ENCODE results near the gene CIC. TPM values are rescaled to one million over a fixed set of nuclear protein-coding genes. Genes with fewer than 3 reads are reported as not detected.

Gene CIC
- total and polyA plus RNA-seq, 2 of the 13 experiments (the other 11 are each of a cell fraction or from before 2014, with no cell fraction given), result 5.9 to 8.0 TPM

DNA sequence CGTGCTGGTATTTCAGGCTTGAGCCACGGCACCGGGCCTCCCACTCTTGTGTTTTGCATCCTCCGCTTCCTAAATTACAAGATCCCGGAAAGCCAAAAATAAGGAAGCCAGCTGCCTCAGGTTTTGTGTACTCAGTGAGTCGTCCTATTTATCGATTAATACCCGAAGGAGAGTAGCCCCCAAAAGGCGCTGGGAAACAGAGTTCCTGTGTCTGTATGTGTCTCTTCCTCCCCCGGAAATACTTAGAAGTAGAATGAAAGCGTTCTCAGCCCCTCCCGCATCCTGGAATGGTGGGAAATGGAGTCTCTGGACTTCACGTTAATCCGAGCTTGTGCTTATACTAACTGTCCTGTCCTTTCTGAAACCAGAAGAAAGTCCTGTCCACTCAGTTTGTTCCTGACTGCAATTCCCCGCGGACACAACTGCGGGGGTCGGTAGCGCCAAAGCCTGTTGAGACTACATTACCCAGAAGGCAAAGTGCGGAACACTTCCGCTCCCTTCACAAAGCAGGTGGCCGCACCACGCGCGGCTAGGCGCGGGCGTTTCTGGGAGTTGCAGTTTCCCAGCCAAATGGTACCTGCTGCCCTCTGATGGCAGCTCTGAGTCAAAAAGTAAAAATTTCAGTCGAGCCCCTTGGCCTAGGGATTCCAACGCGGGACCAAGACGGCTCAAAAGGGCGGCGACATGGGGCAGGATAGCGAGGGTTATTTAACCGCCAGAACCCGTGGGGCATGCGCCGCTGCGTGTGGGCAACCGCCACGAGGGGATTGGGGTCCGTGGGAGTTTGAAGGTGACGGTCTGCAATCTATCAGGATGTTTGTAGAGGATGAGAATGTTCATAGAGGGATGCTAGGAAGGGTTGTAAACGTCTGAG is 24.5 kb upstream of the CIC start (continued):
- TF ChIP-seq, protein P1, sequence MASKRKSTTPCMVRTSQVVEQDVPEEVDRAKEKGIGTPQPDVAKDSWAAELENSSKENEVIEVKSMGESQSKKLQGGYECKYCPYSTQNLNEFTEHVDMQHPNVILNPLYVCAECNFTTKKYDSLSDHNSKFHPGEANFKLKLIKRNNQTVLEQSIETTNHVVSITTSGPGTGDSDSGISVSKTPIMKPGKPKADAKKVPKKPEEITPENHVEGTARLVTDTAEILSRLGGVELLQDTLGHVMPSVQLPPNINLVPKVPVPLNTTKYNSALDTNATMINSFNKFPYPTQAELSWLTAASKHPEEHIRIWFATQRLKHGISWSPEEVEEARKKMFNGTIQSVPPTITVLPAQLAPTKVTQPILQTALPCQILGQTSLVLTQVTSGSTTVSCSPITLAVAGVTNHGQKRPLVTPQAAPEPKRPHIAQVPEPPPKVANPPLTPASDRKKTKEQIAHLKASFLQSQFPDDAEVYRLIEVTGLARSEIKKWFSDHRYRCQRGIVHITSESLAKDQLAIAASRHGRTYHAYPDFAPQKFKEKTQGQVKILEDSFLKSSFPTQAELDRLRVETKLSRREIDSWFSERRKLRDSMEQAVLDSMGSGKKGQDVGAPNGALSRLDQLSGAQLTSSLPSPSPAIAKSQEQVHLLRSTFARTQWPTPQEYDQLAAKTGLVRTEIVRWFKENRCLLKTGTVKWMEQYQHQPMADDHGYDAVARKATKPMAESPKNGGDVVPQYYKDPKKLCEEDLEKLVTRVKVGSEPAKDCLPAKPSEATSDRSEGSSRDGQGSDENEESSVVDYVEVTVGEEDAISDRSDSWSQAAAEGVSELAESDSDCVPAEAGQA (IDR thresholded peaks at IDR 0.05; ENCODE audit: low read depth), result peak; percentile 76
- TF ChIP-seq, protein P1 (CRISPR knock-in tag; IDR thresholded peaks at IDR 0.05; ENCODE audit: borderline replicate concordance), result no peak; the same call in 1 of the 2 replicates
- TF ChIP-seq ISL2 (CRISPR knock-in tag; IDR thresholded peaks at IDR 0.05) (peak; percentile 50; the same call in 1 of the 2 replicates), PHF20 (CRISPR knock-in tag; IDR thresholded peaks at IDR 0.05) (peak; percentile 59; the same call in 1 of the 2 replicates), SP4 (CRISPR knock-in tag; IDR thresholded peaks at IDR 0.05) (0 out of 2 replicates have a peak, but pooled peaks have one; percentile 61), AGO2 (optimal IDR thresholded peaks at IDR 0.05; ENCODE audit: low read depth, low read length) (peak; percentile 79), ZNF124 (CRISPR knock-in tag; IDR thresholded peaks at IDR 0.05) (0 out of 2 replicates have a peak, but pooled peaks have one; percentile 73), CREB1 (IDR thresholded peaks at IDR 0.05) (peak; percentile 68), CREB1 (CRISPR knock-in tag; IDR thresholded peaks at IDR 0.05) (peak; percentile 94), LCORL (IDR thresholded peaks at IDR 0.05) (no peak), LCORL (CRISPR knock-in tag; IDR thresholded peaks at IDR 0.05) (peak; percentile 74; the same call in 1 of the 2 replicates), FOXJ3 (CRISPR knock-in tag; IDR thresholded peaks at IDR 0.05; ENCODE audit: borderline replicate concordance) (peak; percentile 30; the same call in 1 of the 2 replicates), ZNF230 (CRISPR knock-in tag; IDR thresholded peaks at IDR 0.05) (no peak), SUZ12 (IDR thresholded peaks at IDR 0.05; ENCODE audit: low read depth, low read length) (peak; percentile 95)
- TF ChIP-seq, protein P2, sequence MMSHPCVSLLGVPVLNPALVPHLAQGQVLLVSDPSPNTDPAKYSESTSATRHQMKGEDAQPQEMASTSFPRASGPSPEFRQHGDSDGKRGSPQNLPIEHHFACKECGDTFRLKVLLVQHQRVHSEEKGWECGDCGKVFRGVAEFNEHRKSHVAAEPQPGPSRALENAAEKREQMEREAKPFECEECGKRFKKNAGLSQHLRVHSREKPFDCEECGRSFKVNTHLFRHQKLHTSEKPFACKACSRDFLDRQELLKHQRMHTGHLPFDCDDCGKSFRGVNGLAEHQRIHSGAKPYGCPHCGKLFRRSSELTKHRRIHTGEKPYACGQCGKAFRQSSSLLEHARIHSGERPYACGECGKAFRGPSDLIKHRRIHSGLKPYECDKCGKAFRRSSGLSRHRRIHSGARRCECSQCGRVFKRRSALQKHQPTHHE (CRISPR knock-in tag; IDR thresholded peaks at IDR 0.05; ENCODE audit: borderline replicate concordance), result 0 out of 2 replicates have a peak, but pooled peaks have one; percentile 62
- TF ChIP-seq, protein P3, sequence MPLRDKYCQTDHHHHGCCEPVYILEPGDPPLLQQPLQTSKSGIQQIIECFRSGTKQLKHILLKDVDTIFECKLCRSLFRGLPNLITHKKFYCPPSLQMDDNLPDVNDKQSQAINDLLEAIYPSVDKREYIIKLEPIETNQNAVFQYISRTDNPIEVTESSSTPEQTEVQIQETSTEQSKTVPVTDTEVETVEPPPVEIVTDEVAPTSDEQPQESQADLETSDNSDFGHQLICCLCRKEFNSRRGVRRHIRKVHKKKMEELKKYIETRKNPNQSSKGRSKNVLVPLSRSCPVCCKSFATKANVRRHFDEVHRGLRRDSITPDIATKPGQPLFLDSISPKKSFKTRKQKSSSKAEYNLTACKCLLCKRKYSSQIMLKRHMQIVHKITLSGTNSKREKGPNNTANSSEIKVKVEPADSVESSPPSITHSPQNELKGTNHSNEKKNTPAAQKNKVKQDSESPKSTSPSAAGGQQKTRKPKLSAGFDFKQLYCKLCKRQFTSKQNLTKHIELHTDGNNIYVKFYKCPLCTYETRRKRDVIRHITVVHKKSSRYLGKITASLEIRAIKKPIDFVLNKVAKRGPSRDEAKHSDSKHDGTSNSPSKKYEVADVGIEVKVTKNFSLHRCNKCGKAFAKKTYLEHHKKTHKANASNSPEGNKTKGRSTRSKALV (CRISPR knock-in tag; IDR thresholded peaks at IDR 0.05), result 0 out of 2 replicates have a peak, but pooled peaks have one; percentile 33
- TF ChIP-seq, protein P4, sequence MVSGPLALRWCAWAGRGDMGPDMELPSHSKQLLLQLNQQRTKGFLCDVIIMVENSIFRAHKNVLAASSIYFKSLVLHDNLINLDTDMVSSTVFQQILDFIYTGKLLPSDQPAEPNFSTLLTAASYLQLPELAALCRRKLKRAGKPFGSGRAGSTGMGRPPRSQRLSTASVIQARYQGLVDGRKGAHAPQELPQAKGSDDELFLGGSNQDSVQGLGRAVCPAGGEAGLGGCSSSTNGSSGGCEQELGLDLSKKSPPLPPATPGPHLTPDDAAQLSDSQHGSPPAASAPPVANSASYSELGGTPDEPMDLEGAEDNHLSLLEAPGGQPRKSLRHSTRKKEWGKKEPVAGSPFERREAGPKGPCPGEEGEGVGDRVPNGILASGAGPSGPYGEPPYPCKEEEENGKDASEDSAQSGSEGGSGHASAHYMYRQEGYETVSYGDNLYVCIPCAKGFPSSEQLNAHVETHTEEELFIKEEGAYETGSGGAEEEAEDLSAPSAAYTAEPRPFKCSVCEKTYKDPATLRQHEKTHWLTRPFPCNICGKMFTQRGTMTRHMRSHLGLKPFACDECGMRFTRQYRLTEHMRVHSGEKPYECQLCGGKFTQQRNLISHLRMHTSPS (CRISPR knock-in tag; IDR thresholded peaks at IDR 0.05; ENCODE audit: low read depth), result no peak; the same call in 1 of the 2 replicates
- TF ChIP-seq, protein P5, sequence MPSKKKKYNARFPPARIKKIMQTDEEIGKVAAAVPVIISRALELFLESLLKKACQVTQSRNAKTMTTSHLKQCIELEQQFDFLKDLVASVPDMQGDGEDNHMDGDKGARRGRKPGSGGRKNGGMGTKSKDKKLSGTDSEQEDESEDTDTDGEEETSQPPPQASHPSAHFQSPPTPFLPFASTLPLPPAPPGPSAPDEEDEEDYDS (CRISPR knock-in tag; IDR thresholded peaks at IDR 0.05), result peak; percentile 44; the same call in 1 of the 2 replicates
